ENCODE results near the gene VGLL2. TPM values are rescaled to one million over a fixed set of nuclear protein-coding genes. Genes with fewer than 3 reads are reported as not detected.

Gene VGLL2
- total and polyA plus RNA-seq, 2 of the 13 experiments (the other 11 are each of a cell fraction or from before 2014, with no cell fraction given) = not detected

DNA sequence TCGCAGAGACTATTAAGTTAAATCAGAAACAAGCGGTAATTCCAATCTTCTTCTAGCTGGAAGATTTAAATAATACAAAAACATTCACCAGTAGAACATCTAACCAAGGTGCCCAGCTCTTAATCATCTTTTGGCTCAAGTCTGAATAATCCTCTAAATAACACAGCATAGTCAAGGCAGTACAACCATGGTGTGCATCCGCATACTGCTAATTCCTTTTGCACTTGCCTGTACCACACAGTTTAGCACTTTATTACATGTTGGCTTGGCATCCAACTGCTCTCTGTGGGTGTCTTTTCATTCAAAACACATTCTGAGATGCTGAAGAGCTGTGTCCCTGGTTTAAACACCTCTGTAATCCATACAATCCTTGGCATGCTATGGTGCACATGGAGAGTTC lies 42.3 kb downstream of the VGLL2 start (continued):
- TF ChIP-seq, protein P1, sequence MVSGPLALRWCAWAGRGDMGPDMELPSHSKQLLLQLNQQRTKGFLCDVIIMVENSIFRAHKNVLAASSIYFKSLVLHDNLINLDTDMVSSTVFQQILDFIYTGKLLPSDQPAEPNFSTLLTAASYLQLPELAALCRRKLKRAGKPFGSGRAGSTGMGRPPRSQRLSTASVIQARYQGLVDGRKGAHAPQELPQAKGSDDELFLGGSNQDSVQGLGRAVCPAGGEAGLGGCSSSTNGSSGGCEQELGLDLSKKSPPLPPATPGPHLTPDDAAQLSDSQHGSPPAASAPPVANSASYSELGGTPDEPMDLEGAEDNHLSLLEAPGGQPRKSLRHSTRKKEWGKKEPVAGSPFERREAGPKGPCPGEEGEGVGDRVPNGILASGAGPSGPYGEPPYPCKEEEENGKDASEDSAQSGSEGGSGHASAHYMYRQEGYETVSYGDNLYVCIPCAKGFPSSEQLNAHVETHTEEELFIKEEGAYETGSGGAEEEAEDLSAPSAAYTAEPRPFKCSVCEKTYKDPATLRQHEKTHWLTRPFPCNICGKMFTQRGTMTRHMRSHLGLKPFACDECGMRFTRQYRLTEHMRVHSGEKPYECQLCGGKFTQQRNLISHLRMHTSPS (CRISPR knock-in tag; IDR thresholded peaks at IDR 0.05; ENCODE audit: low read depth) = no peak
- no peak for TF ChIP-seq HNF4G (IDR thresholded peaks at IDR 0.05; ENCODE audit: borderline replicate concordance, low read depth, low read length)
- TF ChIP-seq HNF4G (CRISPR knock-in tag; IDR thresholded peaks at IDR 0.05; ENCODE audit: borderline replicate concordance, low read depth) = no peak
- TF ChIP-seq KLF9 (CRISPR knock-in tag; IDR thresholded peaks at IDR 0.05; ENCODE audit: low read depth) = no peak

DNA sequence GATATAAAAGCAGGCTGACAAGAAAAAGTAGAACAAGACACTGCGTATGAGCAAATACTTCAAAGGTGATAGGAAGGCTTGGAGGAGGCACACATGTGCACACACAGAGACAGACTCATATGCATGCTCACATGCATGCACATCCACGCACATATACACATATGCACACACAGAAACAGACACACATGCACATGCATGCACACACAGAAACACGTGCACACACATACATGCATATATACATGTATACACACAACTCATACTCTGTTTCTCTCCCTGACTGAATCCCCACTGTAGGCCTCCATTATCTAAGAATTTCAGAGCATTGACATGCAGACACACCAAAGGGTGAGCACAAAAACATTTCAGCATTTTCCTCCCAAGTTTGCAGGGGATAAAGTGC lies 43.7 kb downstream of the VGLL2 start:
- DNase-seq (ENCODE audit: low spot score) (no peak), FAIRE-seq (no peak), ATAC-seq (no peak)
- Histone ChIP-seq H3K27me3 (ENCODE audit: control insufficient read depth in 1 of 2, insufficient read depth in 2 of 2, low read length in 2 of 2) (peaks cover 0 to 1% of the 10 kb centered on the region in 2 experiments; a peak in 2 of 5 replicates), H3K36me3 (replicated peaks in 1 of 2; ENCODE audit: control insufficient read depth in 1 of 2, insufficient read depth in 2 of 2, low read length in 2 of 2) (no peaks in the 10 kb centered on the region), H2AFZ (ENCODE audit: low read length) (no peak overlapping the region), H3K79me2 (ENCODE audit: insufficient read depth, low read length) (no peaks in the 10 kb centered on the region), H3K9ac (ENCODE audit: insufficient read depth, low read depth, low read length) (no peak overlapping the region), H3K9me3 (ENCODE audit: low read length) (no peaks in the 10 kb centered on the region), H3K27ac (ENCODE audit: extremely low read length, insufficient read depth, low read length) (no peak overlapping the region), H3K4me3 (replicated peaks in 1 of 3; ENCODE audit: insufficient read depth in 1 of 3, low read depth in 2 of 3, low read length in 3 of 3) (no peak overlapping the region), H3K4me2 (ENCODE audit: low read depth, low read length) (no peak overlapping the region), H3K4me1 (ENCODE audit: insufficient read depth, low read length) (no peaks in the 10 kb centered on the region), H4K20me1 (ENCODE audit: insufficient read depth, low read length) (no peaks in the 10 kb centered on the region)
- no TSS peak for BruUV-seq (replicated peaks)
- ChIA-PET POLR2A (no interaction called here), CTCF (ENCODE audit: low intra/inter-chr PET ratio, low total read pairs) (no interaction called here)
- 26% methylated on average over 3 of the region's 3 CpGs for WGBS (ENCODE audit: low lambda C conversion rate)
- intact Hi-C loops (cut with micrococcal nuclease; ENCODE audit: unreplicated experiment) (no loop called here), in situ Hi-C loops (cut with HindIII; ENCODE audit: extremely low pct_ligation_motif_present, low pct_unique_long_range_greater_than_20kb) (no loop called here)
- TF ChIP-seq, protein P2, sequence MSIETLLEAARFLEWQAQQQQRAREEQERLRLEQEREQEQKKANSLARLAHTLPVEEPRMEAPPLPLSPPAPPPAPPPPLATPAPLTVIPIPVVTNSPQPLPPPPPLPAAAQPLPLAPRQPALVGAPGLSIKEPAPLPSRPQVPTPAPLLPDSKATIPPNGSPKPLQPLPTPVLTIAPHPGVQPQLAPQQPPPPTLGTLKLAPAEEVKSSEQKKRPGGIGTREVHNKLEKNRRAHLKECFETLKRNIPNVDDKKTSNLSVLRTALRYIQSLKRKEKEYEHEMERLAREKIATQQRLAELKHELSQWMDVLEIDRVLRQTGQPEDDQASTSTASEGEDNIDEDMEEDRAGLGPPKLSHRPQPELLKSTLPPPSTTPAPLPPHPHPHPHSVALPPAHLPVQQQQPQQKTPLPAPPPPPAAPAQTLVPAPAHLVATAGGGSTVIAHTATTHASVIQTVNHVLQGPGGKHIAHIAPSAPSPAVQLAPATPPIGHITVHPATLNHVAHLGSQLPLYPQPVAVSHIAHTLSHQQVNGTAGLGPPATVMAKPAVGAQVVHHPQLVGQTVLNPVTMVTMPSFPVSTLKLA (IDR thresholded peaks at IDR 0.05) = peak; percentile 97
- TF ChIP-seq MIER3 (CRISPR knock-in tag; IDR thresholded peaks at IDR 0.05; ENCODE audit: borderline replicate concordance) = no peak
